ENCODE measurements around the gene RBM43. TPM values are rescaled to one million over a fixed set of nuclear protein-coding genes. Genes with fewer than 3 reads are reported as not detected.

RBM43 gene
- total RNA-seq, 1 experiment from 2014 or later = 1.8 TPM

- H3K27ac ChIP-seq (ENCODE audit: insufficient read length, low read depth, low read length) = no peak overlapping the region
- H3K56ac ChIP-seq (ENCODE audit: insufficient read length, low read depth, low read length) = no peak overlapping the region
- H3K9me3 ChIP-seq (ENCODE audit: control insufficient read depth, low read depth, low read length) = no peaks in the 10 kb centered on the region
- H2AFZ ChIP-seq (ENCODE audit: low read length) = no peak overlapping the region
- no peak overlapping the region for H4K8ac ChIP-seq (replicated peaks; ENCODE audit: insufficient read length, low read depth, low read length)
- H3K79me1 ChIP-seq (ENCODE audit: insufficient read depth, low read depth, low read length, poor library complexity, severe bottlenecking) = no peaks in the 10 kb centered on the region
- TF ChIP-seq CTCF (conservative IDR thresholded peaks at IDR 0.05) = no peak
- no peak for DNase-seq
- H3K79me2 ChIP-seq (ENCODE audit: insufficient read depth, low read length) = 0 out of 2 replicates have a peak, but pooled peaks cover 2% of the 10 kb centered on the region
- H2BK15ac ChIP-seq (ENCODE audit: low read depth, low read length) = no peak overlapping the region
- H3T11ph ChIP-seq (ENCODE audit: low read length) = no peak overlapping the region
- H3K9ac ChIP-seq (ENCODE audit: extremely low read depth, insufficient read length, low read length) = no peak overlapping the region
- H4K5ac ChIP-seq (ENCODE audit: insufficient read length, low read depth, low read length) = no peak overlapping the region
- H3K4me1 ChIP-seq (ENCODE audit: insufficient read depth, low read length) = no peaks in the 10 kb centered on the region
- Mint-ChIP-seq H3K27me3 (ENCODE audit: low read depth) (no peaks in the 10 kb centered on the region), H3K9me3 (peaks cover 0 to 2% of the 10 kb centered on the region in 2 experiments; a peak in 2 of 5 replicates), H3K4me3 (no peak overlapping the region), H3K27ac (no peak overlapping the region), H3K36me3 (ENCODE audit: insufficient read depth in 1 of 3, low read depth in 3 of 3) (peaks cover 0 to 2% (median 0%) of the 10 kb centered on the region in 3 experiments; a peak in 1 of 7 replicates), H3K4me1 (peaks cover 16 to 18% of the 10 kb centered on the region in 2 experiments)
- no peak overlapping the region for H2BK20ac ChIP-seq (ENCODE audit: low read depth, low read length, poor library complexity, severe bottlenecking)
- no peak overlapping the region for H3K4me2 ChIP-seq (ENCODE audit: insufficient read depth, insufficient read length, low read length)
- H4K20me1 ChIP-seq (ENCODE audit: control insufficient read depth, insufficient read depth, insufficient read length) = no peaks in the 10 kb centered on the region
- H3K23ac ChIP-seq (ENCODE audit: insufficient read length, low read depth, low read length) = no peak overlapping the region
- no peaks in the 10 kb centered on the region for H3K27me3 ChIP-seq (ENCODE audit: insufficient read depth, low read length)
- no peak overlapping the region for H3K14ac ChIP-seq (ENCODE audit: insufficient read depth, low read length)
- H2AK5ac ChIP-seq (ENCODE audit: insufficient read length, low read length) = no peak overlapping the region
- H3K4ac ChIP-seq (ENCODE audit: low read depth, low read length) = no peak overlapping the region
- H2BK5ac ChIP-seq (ENCODE audit: insufficient read length, low read length) = no peak overlapping the region
- H3K18ac ChIP-seq (ENCODE audit: insufficient read length, low read depth, low read length) = no peak overlapping the region
- H2BK12ac ChIP-seq (ENCODE audit: insufficient read length, low read depth, low read length) = no peak overlapping the region
- no peaks in the 10 kb centered on the region for H3K23me2 ChIP-seq (ENCODE audit: insufficient read length, low read depth, low read length, poor library complexity, severe bottlenecking)
- no peak overlapping the region for H4K91ac ChIP-seq (ENCODE audit: insufficient read length, low read depth, low read length)
- H2BK120ac ChIP-seq (ENCODE audit: low read depth, low read length, poor library complexity, severe bottlenecking) = no peak overlapping the region
These were observed 6.4 kb upstream of the RBM43 start for GRCh38 chr2:151268085-151268484.
